OCI-LY7 (cell line): ENCODE results near the gene CDH12. TPM values are rescaled to one million over a fixed set of nuclear protein-coding genes. Genes with fewer than 3 reads are reported as not detected.

ENCODE experiments used
- BruUV-seq: library from RNA; stranded (reverse); fragments of 400-500 nt; replicated peaks from 2 replicates; lab custom pipeline; 2021; lab: Mats Ljungman, UMichigan
- CTCF ChIA-PET: fragments of 300-600 bp; sonication (Branson Sonifier 250); formaldehyde crosslinking; loops from one replicate; lab custom pipeline; 2022; ENCODE audit warnings: antibody characterized with exemption; ENCODE audit not compliant: unreplicated experiment; lab: Charles Lee
- POLR2A ChIA-PET: fragments of 300-600 bp; sonication (Branson Sonifier 250); formaldehyde crosslinking; loops from one replicate; lab custom pipeline; 2022; ENCODE audit warnings: antibody characterized with exemption; lab: Charles Lee
- DNase-seq: peaks from one replicate; pipeline ENCODE4 v3.0.0-alpha.2; 2015; ENCODE audit warnings: low spot score
- H2AFZ ChIP-seq: fragments of 200-600 bp; sonication (generic), shearing (Covaris generic); 2 replicates; pipeline ENCODE4 v1.6.1; 2014; ENCODE audit warnings: mild to moderate bottlenecking, antibody characterized with exemption, low read length, moderate library complexity
- H3K27ac ChIP-seq: fragments of 200-600 bp; sonication (generic); 2 replicates; pipeline ENCODE4 v1.5.1; 2014; ENCODE audit warnings: mixed run types, low read depth, mild to moderate bottlenecking, moderate library complexity, low read length, inconsistent platforms; ENCODE audit not compliant: poor library complexity, severe bottlenecking
- H3K36me3 ChIP-seq: fragments of 200-600 bp; sonication (generic); 2 replicates; pipeline ENCODE4 v1.6.1; 2014; ENCODE audit warnings: mild to moderate bottlenecking, antibody characterized with exemption, low read length, moderate library complexity, mixed read lengths; ENCODE audit not compliant: insufficient read depth
- H3K4me1 ChIP-seq: fragments of 200-600 bp; sonication (generic); 2 replicates; pipeline ENCODE4 v1.5.1; 2014; ENCODE audit warnings: mild to moderate bottlenecking, low read length; ENCODE audit not compliant: insufficient read depth, poor library complexity, severe bottlenecking
- H3K4me2 ChIP-seq: fragments of 200-600 bp; sonication (generic); 2 replicates; pipeline ENCODE4 v1.6.1; 2014; ENCODE audit warnings: mild to moderate bottlenecking, low read length
- H3K4me3 ChIP-seq: fragments of 200-600 bp; sonication (generic); 2 replicates; pipeline ENCODE4 v1.5.1; 2014; ENCODE audit warnings: mild to moderate bottlenecking, low read depth, low read length; ENCODE audit not compliant: poor library complexity, severe bottlenecking
- H3K79me2 ChIP-seq: fragments of 200-600 bp; sonication (generic); 2 replicates; pipeline ENCODE4 v1.6.1; 2016; ENCODE audit warnings: low read depth, mild to moderate bottlenecking, low read length, moderate library complexity, mixed read lengths; ENCODE audit not compliant: insufficient read depth
- H3K9me2 ChIP-seq: fragments of 200-600 bp; sonication (generic); 2 replicates; pipeline ENCODE4 v1.6.1; 2016; ENCODE audit warnings: mild to moderate bottlenecking, low read length, mixed read lengths; ENCODE audit not compliant: insufficient read depth
- H3K9me3 ChIP-seq: fragments of 200-600 bp; sonication (generic); 2 replicates; pipeline ENCODE4 v1.6.1; 2014; ENCODE audit warnings: mild to moderate bottlenecking, mixed run types, low read length, mixed read lengths
- H4K20me1 ChIP-seq: fragments of 200-600 bp; sonication (generic); 2 replicates; pipeline ENCODE4 v1.6.1; 2014; ENCODE audit warnings: mild to moderate bottlenecking, antibody characterized with exemption, low read length, moderate library complexity, mixed read lengths; ENCODE audit not compliant: insufficient read depth
- CTCF ChIP-seq: fragments of 200-600 bp; sonication (generic); conservative IDR thresholded peaks from 2 replicates; pipeline ENCODE4 v1.5.1; 2014; ENCODE audit warnings: mild to moderate bottlenecking, antibody characterized with exemption, low read length, moderate library complexity, mixed read lengths
- EZH2phosphoT487 ChIP-seq: fragments of 200-600 bp; sonication (generic); IDR thresholded peaks from 2 replicates; pipeline ENCODE4 v1.6.1; 2018; ENCODE audit warnings: low read depth, borderline replicate concordance, mild to moderate bottlenecking, mixed run types, antibody characterized with exemption, low read length, moderate library complexity, mixed read lengths
- intact Hi-C: fragments of 100-400 bp; cut with micrococcal nuclease; formaldehyde crosslinking; loops from one replicate; pipeline ENCODE4 v1.10.0; 2022; ENCODE audit not compliant: unreplicated experiment
- total RNA-seq, 2 experiments: library from RNA; depleted of rRNA in 1 of 2; stranded (reverse); fragments of >200 nt in 1 of 2; shearing (Covaris generic) in 1 of 2; gene quantifications; 2 replicates each; pipeline ENCODE4 v1.2.3, GENCODE V29; 2014 to 2022

The CDH12 gene
- total RNA-seq, 2 experiments from 2014 or later, result not detected

GRCh38 chr5:22673131-22673530 is 180.0 kb downstream of the CDH12 start:
- DNase-seq, result no peak
- TF ChIP-seq CTCF, result no peak
- no peak overlapping the region for H2AFZ ChIP-seq
- intact Hi-C loops, result no loop called here
- no peaks in the 10 kb centered on the region for H3K36me3 ChIP-seq
- no peaks in the 10 kb centered on the region for H3K9me2 ChIP-seq
- H3K79me2 ChIP-seq, result no peaks in the 10 kb centered on the region
- no peak overlapping the region for H3K27ac ChIP-seq
- CTCF ChIA-PET, result no interaction called here
- no peak overlapping the region for H3K4me3 ChIP-seq
- no TSS peak for BruUV-seq
- H3K4me1 ChIP-seq, result no peaks in the 10 kb centered on the region
- H3K4me2 ChIP-seq, result no peak overlapping the region
- H4K20me1 ChIP-seq, result no peaks in the 10 kb centered on the region
- H3K9me3 ChIP-seq, result no peaks in the 10 kb centered on the region
- POLR2A ChIA-PET, result no interaction called here

GRCh38 chr5:22669345-22669744 is 183.8 kb downstream of the CDH12 start:
- no peak overlapping the region for H3K4me2 ChIP-seq
- POLR2A ChIA-PET, result interaction anchor here (1.0 kb wide), 2 partner anchors 20 to 26 kb away, joined by 3 read pairs; no protein-coding TSS in a partner anchor
- H3K9me3 ChIP-seq, result no peaks in the 10 kb centered on the region
- no peak for DNase-seq
- no peak overlapping the region for H3K27ac ChIP-seq
- no peak overlapping the region for H2AFZ ChIP-seq
- H3K9me2 ChIP-seq, result no peaks in the 10 kb centered on the region
- H3K4me1 ChIP-seq, result no peaks in the 10 kb centered on the region
- intact Hi-C loops, result no loop called here
- BruUV-seq, result no TSS peak
- no peak overlapping the region for H3K4me3 ChIP-seq
- TF ChIP-seq EZH2phosphoT487 (no peak), CTCF (no peak)
- no peaks in the 10 kb centered on the region for H4K20me1 ChIP-seq
- no peaks in the 10 kb centered on the region for H3K36me3 ChIP-seq
- CTCF ChIA-PET, result no interaction called here
- no peaks in the 10 kb centered on the region for H3K79me2 ChIP-seq

- Histone ChIP-seq H4K20me1 (no peaks in the 10 kb centered on the region), H3K36me3 (no peaks in the 10 kb centered on the region), H3K4me3 (no peak overlapping the region), H3K79me2 (no peaks in the 10 kb centered on the region), H3K4me2 (no peak overlapping the region), H3K9me2 (no peaks in the 10 kb centered on the region), H2AFZ (no peak overlapping the region), H3K9me3 (no peaks in the 10 kb centered on the region), H3K4me1 (no peaks in the 10 kb centered on the region), H3K27ac (no peak overlapping the region)
- ChIA-PET CTCF (no interaction called here), POLR2A (no interaction called here)
- no peak for DNase-seq
- TF ChIP-seq CTCF (no peak), EZH2phosphoT487 (no peak)
- intact Hi-C loops, result no loop called here
- no TSS peak for BruUV-seq
Observed at GRCh38 chr5:22665801-22666200, 187.3 kb downstream of the CDH12 start.
